IMR-90 (cell line): ENCODE data around the gene TF.

ENCODE experiments used
- CTCF ChIP-seq: conservative IDR thresholded peaks from 2 replicates; pipeline ENCODE4 v1.5.1; 2012; ENCODE audit warnings: mild to moderate bottlenecking, low read depth, low read length, improper control_type of control experiment
- MAFK ChIP-seq: IDR thresholded peaks from 2 replicates; pipeline ENCODE4 v1.6.1; 2012; ENCODE audit warnings: low read depth, low read length, improper control_type of control experiment
- POLR2A ChIP-seq: IDR thresholded peaks from 2 replicates; pipeline ENCODE4 v1.6.1; 2012; ENCODE audit warnings: mild to moderate bottlenecking, low read depth, low read length
- RCOR1 ChIP-seq: IDR thresholded peaks from 2 replicates; pipeline ENCODE4 v1.6.1; 2012; ENCODE audit warnings: mild to moderate bottlenecking, low read length, improper control_type of control experiment; ENCODE audit not compliant: insufficient replicate concordance
- SMC3 ChIP-seq: fragments of 150-350 bp; IDR thresholded peaks from 2 replicates; pipeline ENCODE4 v1.6.1; 2016; ENCODE audit warnings: low read depth, mild to moderate bottlenecking, antibody characterized with exemption, low read length, moderate library complexity
- TF ChIP-seq, protein P1 (sequence below): fragments of 150-350 bp; IDR thresholded peaks from 2 replicates; pipeline ENCODE4 v1.6.1; 2017; ENCODE audit warnings: mild to moderate bottlenecking, antibody characterized with exemption, low read length, low read depth

DNA sequence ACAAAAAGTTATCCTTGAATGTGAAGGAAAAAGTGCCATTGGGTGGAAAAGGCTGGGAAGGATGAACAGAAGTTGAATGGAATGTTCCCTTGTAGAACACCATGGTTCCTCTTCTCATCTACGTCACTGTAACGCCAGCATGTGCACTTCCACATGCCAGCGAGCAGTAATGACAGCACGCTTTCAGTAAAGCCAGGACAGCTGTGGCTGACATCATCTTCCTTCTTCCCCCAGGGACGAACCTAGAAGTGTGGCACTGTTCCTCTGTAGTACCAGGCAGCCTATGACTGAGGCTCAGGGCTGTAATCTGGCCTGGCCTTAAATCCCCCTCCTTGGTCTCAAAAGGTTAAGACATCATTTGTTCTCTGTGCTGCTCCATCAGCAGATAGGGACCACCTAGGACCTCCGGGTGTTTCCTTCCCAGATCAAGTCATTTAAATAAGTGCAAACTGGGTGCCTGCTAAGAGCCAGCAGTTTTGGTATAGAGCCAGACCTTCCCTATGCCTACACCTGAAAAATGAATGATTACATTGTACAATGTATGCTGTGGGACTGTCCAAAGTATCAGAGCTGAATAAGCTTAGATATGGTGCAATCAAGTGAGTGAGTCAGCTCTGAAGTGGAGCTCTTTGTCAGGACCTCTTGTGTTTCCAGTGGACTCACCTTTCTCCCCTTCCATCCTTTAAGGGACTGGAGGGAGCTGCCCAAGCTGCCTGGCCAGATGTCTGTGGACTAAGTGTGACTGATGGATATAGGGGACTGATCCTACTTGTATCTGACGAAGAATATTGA lies 53.8 kb downstream of the TF start:
- no peak for TF ChIP-seq CTCF
- TF ChIP-seq, protein P1, sequence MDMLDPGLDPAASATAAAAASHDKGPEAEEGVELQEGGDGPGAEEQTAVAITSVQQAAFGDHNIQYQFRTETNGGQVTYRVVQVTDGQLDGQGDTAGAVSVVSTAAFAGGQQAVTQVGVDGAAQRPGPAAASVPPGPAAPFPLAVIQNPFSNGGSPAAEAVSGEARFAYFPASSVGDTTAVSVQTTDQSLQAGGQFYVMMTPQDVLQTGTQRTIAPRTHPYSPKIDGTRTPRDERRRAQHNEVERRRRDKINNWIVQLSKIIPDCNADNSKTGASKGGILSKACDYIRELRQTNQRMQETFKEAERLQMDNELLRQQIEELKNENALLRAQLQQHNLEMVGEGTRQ, result no peak
- no peak for TF ChIP-seq SMC3
- TF ChIP-seq POLR2A, result no peak
- TF ChIP-seq MAFK, result no peak
- no peak for TF ChIP-seq RCOR1
